ENCODE results near the gene PPIP5K2.

Gene PPIP5K2

DNA sequence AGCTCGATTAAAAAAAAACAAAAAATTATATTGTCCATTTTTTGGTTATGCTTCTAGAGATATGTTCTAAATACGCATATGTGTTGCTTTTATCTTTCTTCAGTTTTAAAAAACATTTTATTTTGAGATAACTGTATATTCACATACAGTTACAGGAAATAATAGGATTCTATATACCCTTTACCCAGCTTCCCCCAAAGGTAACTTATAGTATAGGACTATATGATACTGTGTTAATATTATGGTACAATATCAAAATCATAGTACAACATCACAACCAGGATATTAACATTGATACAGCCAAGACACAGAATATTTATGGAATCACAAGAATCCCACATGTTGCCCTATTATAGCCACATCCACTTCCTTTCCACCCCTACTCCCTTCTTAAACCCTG, 129.0 kb downstream of the PPIP5K2 start:
- DNase-seq = no peak

DNA sequence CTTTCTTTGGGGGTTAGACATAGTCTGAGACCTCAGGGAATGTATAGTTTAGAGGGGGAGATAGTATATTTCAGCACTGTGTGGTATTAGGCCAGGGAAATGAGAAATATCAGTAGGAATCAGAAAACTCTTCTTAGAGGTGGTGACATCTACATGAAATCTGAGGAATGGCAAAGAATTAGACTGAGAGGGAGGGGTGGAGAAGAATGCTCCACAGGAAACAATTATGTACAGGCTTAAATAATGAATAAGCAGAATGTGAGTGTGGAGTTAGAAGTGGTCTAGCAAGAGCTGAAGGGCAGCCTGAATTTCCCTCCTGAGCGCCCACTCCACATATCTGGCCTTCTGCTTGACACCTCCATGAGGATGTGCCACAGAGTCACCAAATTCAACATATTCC, 134.8 kb downstream of the PPIP5K2 start:
- DNase-seq = no peak

DNA sequence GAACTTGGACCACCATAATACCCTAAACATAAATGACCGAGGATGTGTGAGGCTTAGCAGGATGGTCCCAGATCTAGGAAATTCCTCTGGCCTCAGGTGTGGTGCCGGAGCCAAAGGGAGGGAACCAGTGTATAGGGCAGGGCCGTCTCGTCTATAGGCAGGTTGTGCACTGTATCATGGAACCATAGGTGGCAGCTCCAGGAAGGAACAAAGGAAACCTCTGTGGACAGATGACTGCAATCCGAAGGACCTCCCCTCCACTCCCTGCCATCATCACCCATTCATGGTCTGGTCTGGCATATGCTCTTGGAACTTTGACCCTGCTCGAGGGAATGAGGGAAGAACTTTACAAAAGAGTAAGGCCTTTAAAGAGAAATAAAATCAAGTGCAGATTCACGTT, 135.6 kb downstream of the PPIP5K2 start:
- no peak for DNase-seq

DNA sequence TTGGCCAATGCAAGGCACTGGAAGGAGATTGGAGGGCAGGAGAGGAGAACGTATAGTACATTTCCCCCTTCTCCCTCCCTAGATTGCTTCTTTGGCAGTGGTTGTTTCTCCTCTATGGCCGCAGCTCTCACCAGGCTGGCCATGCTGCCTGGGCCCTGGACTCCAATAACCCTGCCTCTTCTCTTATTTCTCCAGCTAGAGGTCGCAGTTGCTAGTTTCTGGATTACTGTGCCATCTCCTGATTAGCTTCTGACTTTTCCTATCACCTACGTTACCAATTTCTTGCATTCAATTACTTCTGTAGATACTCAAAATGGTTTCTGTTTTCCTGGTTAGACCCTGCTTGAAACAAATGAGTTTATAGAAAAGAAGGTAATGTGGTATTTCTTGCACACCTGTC, 136.1 kb downstream of the PPIP5K2 start:
- no peak for DNase-seq

DNA sequence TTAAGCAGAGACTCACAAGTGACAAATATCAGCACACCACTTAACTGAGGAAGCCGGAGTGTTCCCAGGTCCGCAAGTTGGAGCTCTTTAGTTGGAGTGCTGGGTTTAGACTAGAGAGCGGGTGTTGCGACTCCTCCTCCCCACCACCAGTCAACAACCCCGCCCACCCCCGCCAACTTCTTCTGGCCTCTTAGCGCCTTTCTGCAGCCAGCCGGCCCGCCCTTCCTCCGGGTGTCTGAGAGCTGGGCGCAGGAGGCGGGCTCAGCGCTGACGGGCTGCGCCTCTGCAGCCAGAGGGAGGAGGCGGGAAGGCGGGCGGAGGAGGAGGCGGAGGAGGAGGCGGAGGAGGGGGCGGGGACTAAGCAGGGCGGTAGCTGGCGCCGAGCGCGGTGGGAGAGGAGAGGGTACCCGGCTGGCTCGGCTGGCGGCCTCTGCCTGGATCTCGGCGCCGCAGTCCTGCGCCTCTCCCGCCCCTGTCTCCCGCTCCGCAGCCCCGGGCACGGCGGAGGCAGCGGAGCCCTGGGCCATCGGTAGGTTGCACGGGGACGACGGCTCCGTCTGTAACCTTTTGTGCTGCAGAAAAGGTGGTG, 138.4 kb downstream of the PPIP5K2 start, which contains the start of gene MACIR:
MACIR (plus strand) TSS at position 396 of the 589 bp plus-strand sequence. CDS start 17,157 bp downstream, outside the sequence.
- DNase-seq = peak; percentile 88 to 91

DNA sequence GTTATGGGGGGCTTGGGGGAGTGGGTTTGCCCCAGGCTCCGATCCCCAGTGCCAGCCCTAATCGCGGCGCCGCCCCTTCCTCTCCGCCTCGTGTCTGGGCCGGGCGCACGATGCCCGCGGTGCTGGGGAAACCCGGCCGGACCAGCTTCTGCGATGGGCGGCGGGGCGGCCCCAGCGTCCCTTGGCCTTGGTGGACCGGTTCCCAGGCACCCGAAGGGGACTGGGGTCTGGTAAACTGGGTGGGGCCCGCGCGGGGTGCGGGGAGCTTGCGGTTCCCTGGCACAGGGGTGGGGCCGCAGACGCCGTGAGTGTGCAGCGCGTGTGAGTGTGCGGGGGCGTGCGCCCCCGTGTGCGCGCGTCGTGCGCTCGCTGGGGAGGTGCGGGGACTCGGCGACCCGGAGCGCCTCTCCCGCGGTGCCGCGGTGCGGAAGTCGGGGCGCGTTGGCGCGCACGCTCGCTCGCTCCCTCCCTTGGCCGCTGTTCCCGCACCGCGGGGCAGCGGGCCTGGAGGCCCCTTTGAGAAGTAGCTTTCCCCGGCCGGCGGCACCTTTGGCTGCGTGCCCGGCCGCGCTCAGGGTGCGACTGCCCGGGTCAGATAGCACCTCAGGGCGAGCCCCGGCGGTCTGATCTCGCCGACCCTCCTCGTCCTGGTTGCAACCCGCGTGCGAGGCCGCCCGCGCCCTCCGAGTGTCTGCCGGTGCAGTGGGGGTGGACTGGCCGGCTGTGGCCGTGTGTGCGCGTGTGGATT, 139.0 kb downstream of the PPIP5K2 start:
- DNase-seq = peak; percentile 30 to 46

DNA sequence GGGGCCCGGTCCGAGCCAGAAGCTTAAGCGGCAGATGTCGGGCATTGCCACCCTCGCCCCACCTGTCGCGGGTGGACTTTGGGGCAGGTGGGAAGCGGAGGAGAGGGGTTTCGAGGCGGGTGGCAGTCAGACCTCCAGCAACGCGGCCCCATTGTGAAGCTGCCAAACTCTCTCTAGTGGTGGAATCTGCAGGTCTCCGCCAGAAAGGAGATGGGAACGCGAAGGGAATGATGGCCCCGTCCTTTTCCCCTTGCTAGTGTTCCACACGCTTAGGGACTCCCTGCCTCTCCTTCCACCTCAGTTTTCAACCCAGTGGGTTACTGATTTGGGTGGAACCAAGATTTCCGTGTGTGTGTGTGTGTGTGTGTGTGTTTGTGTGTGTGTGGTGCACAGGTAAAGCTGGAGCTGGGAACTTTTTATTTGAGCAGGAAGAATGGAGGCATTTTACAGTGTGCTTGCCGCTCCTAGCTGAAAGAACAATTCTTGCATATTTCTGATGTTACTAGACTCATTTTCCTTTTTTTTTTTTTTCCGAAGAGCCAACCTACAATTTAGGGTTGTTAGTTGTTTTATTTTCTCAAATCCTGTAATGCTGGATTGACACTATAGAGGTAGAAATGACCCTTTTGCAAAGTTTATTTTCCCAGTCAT, 139.7 kb downstream of the PPIP5K2 start:
- no peak for DNase-seq

DNA sequence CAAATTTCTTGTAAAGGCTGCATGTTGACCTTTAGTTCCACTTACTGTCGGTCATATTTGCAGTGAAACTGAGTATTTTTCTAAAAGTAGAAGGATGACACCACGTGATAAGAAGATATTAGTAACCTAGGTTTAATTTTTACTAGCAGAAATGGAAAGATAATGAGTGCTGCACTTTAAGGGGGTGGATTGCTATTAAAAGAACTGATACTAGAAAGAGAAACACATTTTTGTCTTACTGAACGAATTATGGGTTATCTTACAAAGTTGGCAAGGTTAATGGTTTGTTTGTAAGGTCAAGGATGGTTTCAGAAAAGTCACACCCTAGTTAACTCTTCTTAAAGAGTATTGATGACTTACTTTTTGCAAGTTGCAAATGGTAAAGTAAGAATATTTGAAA, 140.8 kb downstream of the PPIP5K2 start:
- no peak for DNase-seq
